Activated naive CD8-positive, alpha-beta T cell treated with anti-CD3 and anti-CD28 coated beads, Interleukin-2, amount 10 ng/mL, durations not matched to agents 7 days and 5 days (primary cell): ENCODE results near the gene DTNB. TPM values are rescaled to one million over a fixed set of nuclear protein-coding genes. Genes with fewer than 3 reads are reported as not detected.

Experiments
- ATAC-seq: fragments of 150-1000 bp; cut with Tn5 transposase; one replicate; pipeline ENCODE4 v1.10.0; 2021; ENCODE audit warnings: low read depth, moderate library complexity
- POLR2A ChIA-PET: fragments of 350-600 bp; sonication (Branson Sonifier 250); formaldehyde crosslinking; loops from one replicate; lab custom pipeline; 2021; ENCODE audit warnings: antibody characterized with exemption; lab: Charles Lee
- DNase-seq: peaks from one replicate; pipeline ENCODE4 v3.0.0; 2021
- H3K27ac Mint-ChIP-seq: one replicate; pipeline ENCODE4 v1.8.0; 2022; ENCODE audit warnings: mild to moderate bottlenecking, mixed read lengths
- H3K27me3 Mint-ChIP-seq: one replicate; pipeline ENCODE4 v1.8.0; 2022; ENCODE audit warnings: mild to moderate bottlenecking, moderate library complexity, mixed read lengths
- H3K36me3 Mint-ChIP-seq: one replicate; pipeline ENCODE4 v1.8.0; 2021; ENCODE audit warnings: mild to moderate bottlenecking, mixed read lengths
- H3K4me1 Mint-ChIP-seq: one replicate; pipeline ENCODE4 v1.8.0; 2021; ENCODE audit warnings: mixed read lengths
- H3K4me3 Mint-ChIP-seq: one replicate; pipeline ENCODE4 v1.8.0; 2022; ENCODE audit warnings: mild to moderate bottlenecking, moderate library complexity, mixed read lengths
- H3K9me3 Mint-ChIP-seq: one replicate; pipeline ENCODE4 v1.8.0; 2021; ENCODE audit warnings: mixed read lengths
- total RNA-seq, 2 experiments: library from RNA; stranded (reverse); gene quantifications; one replicate each; pipeline ENCODE4 v1.2.3, GENCODE V29; 2021

The DTNB gene
- total RNA-seq, 2 experiments from 2014 or later: 36.7 to 38.3 TPM

- H3K27me3 Mint-ChIP-seq: no peaks in the 10 kb centered on the region
- peaks cover 12% of the 10 kb centered on the region for H3K36me3 Mint-ChIP-seq
- no peak overlapping the region for H3K4me3 Mint-ChIP-seq
- H3K9me3 Mint-ChIP-seq: no peaks in the 10 kb centered on the region
- POLR2A ChIA-PET: no interaction called here
- no peak overlapping the region for H3K27ac Mint-ChIP-seq
- H3K4me1 Mint-ChIP-seq: peaks cover 9% of the 10 kb centered on the region
- no peak for ATAC-seq
- no peak for DNase-seq
These were observed 183.2 kb downstream of the DTNB start for GRCh38 chr2:25490217-25490616.

- Mint-ChIP-seq H3K27me3 (no peaks in the 10 kb centered on the region), H3K4me1 (peaks cover 9% of the 10 kb centered on the region), H3K27ac (no peak overlapping the region), H3K36me3 (peaks cover 11% of the 10 kb centered on the region), H3K4me3 (no peak overlapping the region), H3K9me3 (no peaks in the 10 kb centered on the region)
- POLR2A ChIA-PET: no interaction called here
- ATAC-seq: no peak
- DNase-seq: no peak
These were observed 183.7 kb downstream of the DTNB start for GRCh38 chr2:25489631-25490030.

- ATAC-seq: no peak
- H3K9me3 Mint-ChIP-seq: no peaks in the 10 kb centered on the region
These were observed 189.6 kb downstream of the DTNB start for GRCh38 chr2:25483607-25484266.

GRCh38 chr2:25482341-25482740 is 191.0 kb downstream of the DTNB start:
- H3K27me3 Mint-ChIP-seq: no peaks in the 10 kb centered on the region
- POLR2A ChIA-PET: no interaction called here
- H3K4me1 Mint-ChIP-seq: peaks cover 7% of the 10 kb centered on the region
- no peak overlapping the region for H3K4me3 Mint-ChIP-seq
- no peaks in the 10 kb centered on the region for H3K9me3 Mint-ChIP-seq
- DNase-seq (no peak), ATAC-seq (no peak)
- peaks cover 12% of the 10 kb centered on the region for H3K36me3 Mint-ChIP-seq
- H3K27ac Mint-ChIP-seq: no peak overlapping the region

More at GRCh38 chr2:25483607-25484266, 189.6 kb downstream of the DTNB start:
- no peak overlapping the region for H3K27ac Mint-ChIP-seq
- H3K27me3 Mint-ChIP-seq: no peaks in the 10 kb centered on the region
- POLR2A ChIA-PET: no interaction called here
- peaks cover 16% of the 10 kb centered on the region for H3K36me3 Mint-ChIP-seq
- H3K4me3 Mint-ChIP-seq: no peak overlapping the region
- peaks cover 9% of the 10 kb centered on the region for H3K4me1 Mint-ChIP-seq
- DNase-seq: no peak

GRCh38 chr2:25481381-25482300 is 191.7 kb downstream of the DTNB start:
- POLR2A ChIA-PET: no interaction called here

GRCh38 chr2:25480561-25480960 is 192.8 kb downstream of the DTNB start:
- DNase-seq (no peak), ATAC-seq (no peak)
- POLR2A ChIA-PET: no interaction called here
- Mint-ChIP-seq H3K27ac (no peak overlapping the region), H3K9me3 (peaks cover 2% of the 10 kb centered on the region), H3K36me3 (peaks cover 17% of the 10 kb centered on the region), H3K4me3 (no peak overlapping the region), H3K4me1 (peaks cover 7% of the 10 kb centered on the region), H3K27me3 (no peaks in the 10 kb centered on the region)

More at GRCh38 chr2:25481381-25482300, 191.7 kb downstream of the DTNB start:
- no peak overlapping the region for H3K27ac Mint-ChIP-seq
- H3K4me3 Mint-ChIP-seq: no peak overlapping the region
- no peak for ATAC-seq
- H3K27me3 Mint-ChIP-seq: no peaks in the 10 kb centered on the region
- H3K36me3 Mint-ChIP-seq: peaks cover 11% of the 10 kb centered on the region
- no peak for DNase-seq
- no peaks in the 10 kb centered on the region for H3K9me3 Mint-ChIP-seq
- peaks cover 7% of the 10 kb centered on the region for H3K4me1 Mint-ChIP-seq

- Mint-ChIP-seq H3K36me3 (peaks cover 23% of the 10 kb centered on the region), H3K27me3 (no peaks in the 10 kb centered on the region), H3K4me1 (peaks cover 7% of the 10 kb centered on the region), H3K27ac (no peak overlapping the region), H3K9me3 (peaks cover 6% of the 10 kb centered on the region), H3K4me3 (no peak overlapping the region)
- DNase-seq: no peak
- POLR2A ChIA-PET: no interaction called here
- ATAC-seq: no peak
These were observed 193.6 kb downstream of the DTNB start for GRCh38 chr2:25479761-25480160.

GRCh38 chr2:25478736-25479135 is 194.6 kb downstream of the DTNB start:
- no peak for ATAC-seq
- H3K36me3 Mint-ChIP-seq: peaks cover 24% of the 10 kb centered on the region

GRCh38 chr2:25473758-25474340 is 199.5 kb downstream of the DTNB start:
- H3K36me3 Mint-ChIP-seq: peaks cover 30% of the 10 kb centered on the region

More at GRCh38 chr2:25478736-25479135, 194.6 kb downstream of the DTNB start:
- no peaks in the 10 kb centered on the region for H3K27me3 Mint-ChIP-seq
- POLR2A ChIA-PET: no interaction called here
- H3K4me3 Mint-ChIP-seq: no peak overlapping the region
- no peak for DNase-seq
- H3K9me3 Mint-ChIP-seq: peaks cover 6% of the 10 kb centered on the region
- H3K4me1 Mint-ChIP-seq: peaks cover 6% of the 10 kb centered on the region
- H3K27ac Mint-ChIP-seq: no peak overlapping the region

GRCh38 chr2:25473131-25473530 is 200.2 kb downstream of the DTNB start:
- peaks cover 30% of the 10 kb centered on the region for H3K36me3 Mint-ChIP-seq
- DNase-seq (no peak), ATAC-seq (no peak)
- H3K27me3 Mint-ChIP-seq: no peaks in the 10 kb centered on the region
- H3K4me3 Mint-ChIP-seq: no peak overlapping the region
- H3K9me3 Mint-ChIP-seq: peaks cover 6% of the 10 kb centered on the region
- no peak overlapping the region for H3K27ac Mint-ChIP-seq
- POLR2A ChIA-PET: no interaction called here
- no peaks in the 10 kb centered on the region for H3K4me1 Mint-ChIP-seq

More at GRCh38 chr2:25473758-25474340, 199.5 kb downstream of the DTNB start:
- Mint-ChIP-seq H3K27ac (no peak overlapping the region), H3K9me3 (peaks cover 6% of the 10 kb centered on the region), H3K4me1 (no peaks in the 10 kb centered on the region), H3K27me3 (no peaks in the 10 kb centered on the region), H3K4me3 (no peak overlapping the region)
- no peak for DNase-seq
- no peak for ATAC-seq
- POLR2A ChIA-PET: no interaction called here

- Mint-ChIP-seq H3K27me3 (no peaks in the 10 kb centered on the region), H3K4me3 (no peak overlapping the region), H3K27ac (no peak overlapping the region), H3K36me3 (peaks cover 20% of the 10 kb centered on the region), H3K4me1 (no peaks in the 10 kb centered on the region), H3K9me3 (peaks cover 5% of the 10 kb centered on the region)
- no peak for ATAC-seq
- POLR2A ChIA-PET: no interaction called here
- no peak for DNase-seq
These were observed 202.6 kb downstream of the DTNB start for GRCh38 chr2:25470806-25471205.

- Mint-ChIP-seq H3K9me3 (peaks cover 5% of the 10 kb centered on the region), H3K4me3 (no peak overlapping the region), H3K4me1 (no peaks in the 10 kb centered on the region), H3K36me3 (peaks cover 10% of the 10 kb centered on the region), H3K27ac (no peak overlapping the region), H3K27me3 (no peaks in the 10 kb centered on the region)
- no peak for ATAC-seq
- POLR2A ChIA-PET: interaction anchor here (0.6 kb wide), 1 partner anchor 77 kb away, joined by 5 read pairs; no protein-coding TSS in a partner anchor
- no peak for DNase-seq
These were observed 205.6 kb downstream of the DTNB start for GRCh38 chr2:25467743-25468142.

- ATAC-seq: no peak
- no peaks in the 10 kb centered on the region for H3K4me1 Mint-ChIP-seq
- peaks cover 5% of the 10 kb centered on the region for H3K9me3 Mint-ChIP-seq
- no peak for DNase-seq
- POLR2A ChIA-PET: no interaction called here
- H3K4me3 Mint-ChIP-seq: no peak overlapping the region
- peaks cover 7% of the 10 kb centered on the region for H3K36me3 Mint-ChIP-seq
- H3K27ac Mint-ChIP-seq: no peak overlapping the region
- no peaks in the 10 kb centered on the region for H3K27me3 Mint-ChIP-seq
These were observed 211.4 kb downstream of the DTNB start for GRCh38 chr2:25462021-25462420.
